HCT116 (cell line): Measurements from ENCODE around the gene TMEM125.

Experiments
- CEBPB ChIP-seq: IDR thresholded peaks from 2 replicates; pipeline ENCODE4 v1.6.1; 2012; ENCODE audit warnings: low read depth
- CTCF ChIP-seq, 3 experiments: fragments of 200-600 bp in 1 of 3; sonication (generic) in 1 of 3; IDR thresholded peaks in 2 of 3; conservative IDR thresholded peaks in 1 of 3; 2 replicates each; pipeline ENCODE4 v1.5.1; 2012 to 2017; ENCODE audit warnings: low read depth in 2 of 3, low read length in 2 of 3, antibody characterized with exemption in 1 of 3, borderline replicate concordance in 1 of 3, control low read depth in 1 of 3, mild to moderate bottlenecking in 1 of 3, mixed read lengths in 1 of 3, mixed run types in 1 of 3, moderate library complexity in 1 of 3; ENCODE audit not compliant: insufficient read depth in 1 of 3
- POLR2A ChIP-seq: IDR thresholded peaks from 2 replicates; pipeline ENCODE4 v1.7.0; 2011; ENCODE audit warnings: borderline replicate concordance; ENCODE audit not compliant: insufficient read depth, insufficient read length; ENCODE audit errors: extremely low read depth
- POLR2AphosphoS5 ChIP-seq: IDR thresholded peaks from 2 replicates; pipeline ENCODE4 v1.6.1; 2011; ENCODE audit warnings: mild to moderate bottlenecking, low read depth, low read length, moderate library complexity
- ZBTB33 ChIP-seq: IDR thresholded peaks from 2 replicates; pipeline ENCODE4 v1.6.1; 2011; ENCODE audit warnings: mild to moderate bottlenecking, low read length, moderate library complexity; ENCODE audit not compliant: insufficient replicate concordance; ENCODE audit errors: extremely low read depth

- TF ChIP-seq POLR2A = no peak
- TF ChIP-seq CTCF (IDR thresholded peaks at IDR 0.05 in 2 of 3, conservative IDR thresholded peaks at IDR 0.05 in 1 of 3; ENCODE audit: borderline replicate concordance in 1 of 3, insufficient read depth in 1 of 3, low read depth in 2 of 3, low read length in 2 of 3) = no peak
- TF ChIP-seq ZBTB33 = no peak
- no peak for TF ChIP-seq POLR2AphosphoS5
- TF ChIP-seq CEBPB = no peak
These were observed 28.4 kb upstream of the TMEM125 start for GRCh38 chr1:43241413-43241836.
